PC-9 (cell line): ENCODE results near the gene PIRT. TPM values are rescaled to one million over a fixed set of nuclear protein-coding genes. Genes with fewer than 3 reads are reported as not detected.

Source experiments
- BruUV-seq: library from RNA; stranded (reverse); fragments of 400-500 nt; replicated peaks from 2 replicates; lab custom pipeline; 2021; lab: Mats Ljungman, UMichigan
- CTCF ChIA-PET: fragments of 300-600 bp; sonication (Branson Sonifier 250); formaldehyde crosslinking; loops from one replicate; lab custom pipeline; 2022; ENCODE audit warnings: antibody characterized with exemption; lab: Charles Lee
- POLR2A ChIA-PET: fragments of 300-600 bp; sonication (Branson Sonifier 250); formaldehyde crosslinking; loops from one replicate; lab custom pipeline; 2022; ENCODE audit warnings: antibody characterized with exemption; ENCODE audit not compliant: unreplicated experiment; lab: Charles Lee
- DNase-seq, 2 experiments: peaks; one replicate each; pipeline versions ENCODE4 v3.0.0 to v3.0.0-alpha.2; 2015 to 2022; ENCODE audit warnings: mixed read lengths in 1 of 2
- H2AFZ ChIP-seq: fragments of 200-600 bp; sonication (generic); 2 replicates; pipeline ENCODE4 v1.8.1; 2017; ENCODE audit warnings: antibody characterized with exemption
- H3F3A ChIP-seq: fragments of 200-600 bp; sonication (generic); 2 replicates; pipeline ENCODE4 v1.8.1; 2017; ENCODE audit warnings: antibody characterized with exemption, mild to moderate bottlenecking, low read depth; ENCODE audit not compliant: insufficient read depth
- H3K27ac ChIP-seq: fragments of 200-600 bp; sonication (generic); 2 replicates; pipeline ENCODE4 v1.6.1; 2016; ENCODE audit warnings: mixed run types
- H3K27me3 ChIP-seq: fragments of 200-600 bp; sonication (generic); 2 replicates; pipeline ENCODE4 v1.6.1; 2016; ENCODE audit warnings: low read depth, mixed run types; ENCODE audit not compliant: insufficient read depth
- H3K36me3 ChIP-seq: fragments of 200-600 bp; sonication (generic); 2 replicates; pipeline ENCODE4 v1.6.1; 2016; ENCODE audit warnings: low read depth, mixed run types
- H3K4me1 ChIP-seq: fragments of 200-600 bp; sonication (generic); replicated peaks from 2 replicates; pipeline ENCODE4 v1.6.1; 2016; ENCODE audit warnings: mixed run types; ENCODE audit not compliant: insufficient read depth
- H3K4me2 ChIP-seq: fragments of 200-600 bp; sonication (generic); 2 replicates; pipeline ENCODE4 v1.6.1; 2017; ENCODE audit warnings: mixed run types
- H3K4me3 ChIP-seq: fragments of 200-600 bp; sonication (generic); 2 replicates; pipeline ENCODE4 v1.6.1; 2016; ENCODE audit warnings: mixed run types
- H3K79me2 ChIP-seq: fragments of 200-600 bp; sonication (generic); 2 replicates; pipeline ENCODE4 v1.6.1; 2017; ENCODE audit warnings: low read depth, mixed run types
- H3K9me2 ChIP-seq: fragments of 200-600 bp; sonication (generic); 2 replicates; pipeline ENCODE4 v1.8.1; 2017; ENCODE audit warnings: mild to moderate bottlenecking; ENCODE audit not compliant: insufficient read depth
- H3K9me3 ChIP-seq: fragments of 200-600 bp; sonication (generic); 2 replicates; pipeline ENCODE4 v1.8.1; 2016; ENCODE audit warnings: low read depth; ENCODE audit not compliant: insufficient read depth
- H4K20me1 ChIP-seq: fragments of 200-600 bp; sonication (generic); 2 replicates; pipeline ENCODE4 v1.8.1; 2017; ENCODE audit not compliant: insufficient read depth
- CTCF ChIP-seq: fragments of 200-600 bp; sonication (generic); conservative IDR thresholded peaks from 2 replicates; pipeline ENCODE4 v1.6.1; 2017; ENCODE audit warnings: mixed run types, antibody characterized with exemption, mild to moderate bottlenecking, moderate library complexity
- EZH2 ChIP-seq: fragments of 200-600 bp; sonication (generic); IDR thresholded peaks from 2 replicates; pipeline ENCODE4 v1.8.0; 2017; ENCODE audit warnings: antibody characterized with exemption, low read depth
- intact Hi-C: fragments of 100-400 bp; cut with micrococcal nuclease; formaldehyde crosslinking; loops from one replicate; pipeline ENCODE4 v1.10.0; 2022; ENCODE audit not compliant: unreplicated experiment
- total RNA-seq: library from RNA; stranded (reverse); gene quantifications from 2 replicates; pipeline ENCODE4 v1.2.3, GENCODE V29; 2021

PIRT gene
- total RNA-seq, 1 experiment from 2014 or later: not detected

GRCh38 chr17:10802496-10803284 lies 35.2 kb downstream of the PIRT start:
- H3K79me2 ChIP-seq: no peaks in the 10 kb centered on the region
- CTCF ChIA-PET: no interaction called here

GRCh38 chr17:10799407-10799806 lies 38.5 kb downstream of the PIRT start:
- no peak overlapping the region for H2AFZ ChIP-seq
- no peak overlapping the region for H3K4me3 ChIP-seq
- H4K20me1 ChIP-seq: no peaks in the 10 kb centered on the region
- no peak overlapping the region for H3K27ac ChIP-seq
- no peaks in the 10 kb centered on the region for H3K9me3 ChIP-seq
- DNase-seq: peak in 1 of 2 experiments; percentile 40
- H3K4me2 ChIP-seq: no peak overlapping the region
- POLR2A ChIA-PET: interaction anchor here (0.6 kb wide), 1 partner anchor 103 kb away, joined by 9 read pairs; no protein-coding TSS in a partner anchor
- no peaks in the 10 kb centered on the region for H3K36me3 ChIP-seq
- H3K4me1 ChIP-seq: 0 out of 2 replicates have a peak, but pooled peaks cover 4% of the 10 kb centered on the region
- CTCF ChIA-PET: interaction anchor here (0.6 kb wide), 1 partner anchor 104 kb away, joined by 5 read pairs; no protein-coding TSS in a partner anchor
- intact Hi-C loops: no loop called here
- H3K9me2 ChIP-seq: no peaks in the 10 kb centered on the region
- H3K79me2 ChIP-seq: no peaks in the 10 kb centered on the region
- no TSS peak for BruUV-seq
- no peaks in the 10 kb centered on the region for H3K27me3 ChIP-seq
- no peaks in the 10 kb centered on the region for H3F3A ChIP-seq
- no peak for TF ChIP-seq EZH2
- no peak for TF ChIP-seq CTCF

More at GRCh38 chr17:10802496-10803284, 35.2 kb downstream of the PIRT start:
- no peak for DNase-seq
- no peaks in the 10 kb centered on the region for H3K9me2 ChIP-seq
- 0 out of 2 replicates have a peak, but pooled peaks cover 4% of the 10 kb centered on the region for H3K4me1 ChIP-seq
- no peak overlapping the region for H3K4me2 ChIP-seq
- no peak for TF ChIP-seq CTCF
- H3K27me3 ChIP-seq: no peaks in the 10 kb centered on the region
- H2AFZ ChIP-seq: no peak overlapping the region
- no peaks in the 10 kb centered on the region for H3K9me3 ChIP-seq
- H3K36me3 ChIP-seq: no peaks in the 10 kb centered on the region
- intact Hi-C loops: no loop called here
- POLR2A ChIA-PET: interaction anchor here (0.6 kb wide), 1 partner anchor 106 kb away, joined by 5 read pairs; no protein-coding TSS in a partner anchor
- H3K4me3 ChIP-seq: no peak overlapping the region
- BruUV-seq: no TSS peak
- no peaks in the 10 kb centered on the region for H4K20me1 ChIP-seq
- no peaks in the 10 kb centered on the region for H3F3A ChIP-seq
- H3K27ac ChIP-seq: no peak overlapping the region

GRCh38 chr17:10798910-10799309 lies 39.0 kb downstream of the PIRT start:
- ChIA-PET POLR2A (interaction anchor here (0.6 kb wide), 1 partner anchor 102 kb away, joined by 9 read pairs; no protein-coding TSS in a partner anchor), CTCF (no interaction called here)
- H3K9me3 ChIP-seq: no peaks in the 10 kb centered on the region
- 0 out of 2 replicates have a peak, but pooled peaks cover 4% of the 10 kb centered on the region for H3K4me1 ChIP-seq
- H3K4me3 ChIP-seq: no peak overlapping the region
- no TSS peak for BruUV-seq
- TF ChIP-seq EZH2 (no peak), CTCF (no peak)
- H3K27ac ChIP-seq: no peak overlapping the region
- H4K20me1 ChIP-seq: no peaks in the 10 kb centered on the region
- no peaks in the 10 kb centered on the region for H3K27me3 ChIP-seq
- no peaks in the 10 kb centered on the region for H3K79me2 ChIP-seq
- intact Hi-C loops: no loop called here
- H2AFZ ChIP-seq: no peak overlapping the region
- no peak overlapping the region for H3K4me2 ChIP-seq
- no peak for DNase-seq
- H3K36me3 ChIP-seq: no peaks in the 10 kb centered on the region
- H3K9me2 ChIP-seq: no peaks in the 10 kb centered on the region
- H3F3A ChIP-seq: no peaks in the 10 kb centered on the region
